Smooth muscle cell (in vitro differentiated cells): Measurements from ENCODE around the gene HSD17B3. TPM values are rescaled to one million over a fixed set of nuclear protein-coding genes. Genes with fewer than 3 reads are reported as not detected.

Experiments
- DNase-seq: peaks from one replicate; lab custom pipeline; 2025; ENCODE audit not compliant: unreplicated experiment; lab: John Stamatoyannopoulos, UW
- H2AFZ ChIP-seq: fragments of 200-600 bp; sonication (generic); 2 replicates; pipeline ENCODE4 v1.6.0; 2016; ENCODE audit warnings: antibody characterized with exemption, low read depth, mild to moderate bottlenecking
- H3F3A ChIP-seq: fragments of 200-600 bp; sonication (generic); 2 replicates; pipeline ENCODE4 v1.6.0; 2017; ENCODE audit warnings: antibody characterized with exemption, low read depth
- H3K27ac ChIP-seq: fragments of 200-600 bp; sonication (generic); 2 replicates; pipeline ENCODE4 v1.5.1; 2016; ENCODE audit warnings: low read depth, mild to moderate bottlenecking
- H3K27me3 ChIP-seq: fragments of 200-600 bp; sonication (generic); 2 replicates; pipeline ENCODE4 v1.6.1; 2016; ENCODE audit warnings: low read depth, mild to moderate bottlenecking
- H3K36me3 ChIP-seq: fragments of 200-600 bp; sonication (generic); 2 replicates; pipeline ENCODE4 v1.5.1; 2016; ENCODE audit warnings: low read depth
- H3K4me1 ChIP-seq: fragments of 200-600 bp; sonication (generic); 2 replicates; pipeline ENCODE4 v1.5.1; 2016; ENCODE audit warnings: low read depth
- H3K4me2 ChIP-seq: fragments of 200-600 bp; sonication (generic); 2 replicates; pipeline ENCODE4 v1.6.0; 2016; ENCODE audit warnings: mild to moderate bottlenecking
- H3K4me3 ChIP-seq: fragments of 200-600 bp; sonication (generic); 2 replicates; pipeline ENCODE4 v1.5.1; 2016; ENCODE audit warnings: mild to moderate bottlenecking
- H3K79me2 ChIP-seq: fragments of 200-600 bp; sonication (generic); 2 replicates; pipeline ENCODE4 v1.6.0; 2016; ENCODE audit warnings: low read depth, mild to moderate bottlenecking
- H3K9ac ChIP-seq: fragments of 200-600 bp; sonication (generic); 2 replicates; pipeline ENCODE4 v1.6.0; 2016; ENCODE audit warnings: low read depth
- H3K9me3 ChIP-seq: fragments of 200-600 bp; sonication (generic); replicated peaks from 2 replicates; pipeline ENCODE4 v1.5.1; 2016; ENCODE audit warnings: low read depth
- H4K20me1 ChIP-seq: fragments of 200-600 bp; sonication (generic); 2 replicates; pipeline ENCODE4 v1.6.0; 2016; ENCODE audit warnings: low read depth
- CTCF ChIP-seq: fragments of 200-600 bp; sonication (generic); IDR thresholded peaks from 2 replicates; pipeline ENCODE4 v1.5.1; 2017; ENCODE audit warnings: borderline replicate concordance, mild to moderate bottlenecking, antibody characterized with exemption; ENCODE audit not compliant: insufficient read depth, poor library complexity, severe bottlenecking
- WGBS: methylation state at CpG from one replicate; pipeline ENCODE4 v1.1.7; 2016; ENCODE audit warnings: low lambda C conversion rate; 5-methylcytosine and 5-hydroxymethylcytosine counted together
- polyA plus RNA-seq: library from polyadenylated mRNA; unstranded; fragments of >200 nt; fragmentation: Nextera tagmentation; extraction: Ambion mirVana; gene quantifications from 2 replicates; pipeline ENCODE4 v1.2.1, GENCODE V29; 2016
- total RNA-seq: library from RNA; depleted of rRNA; stranded (reverse); fragments of >200 nt; gene quantifications from 2 replicates; pipeline ENCODE4 v1.2.3, GENCODE V29; 2014

The HSD17B3 gene
- total and polyA plus RNA-seq, 2 experiments from 2014 or later: 0.31 to 0.40 TPM

GRCh38 chr9:96203867-96204501 lies 98.0 kb downstream of the HSD17B3 start:
- Histone ChIP-seq H4K20me1 (no peaks in the 10 kb centered on the region), H3K36me3 (no peaks in the 10 kb centered on the region), H3K9ac (no peak overlapping the region), H3K9me3 (no peaks in the 10 kb centered on the region), H3F3A (no peaks in the 10 kb centered on the region), H3K4me3 (no peak overlapping the region), H3K27me3 (no peaks in the 10 kb centered on the region), H3K4me2 (no peak overlapping the region), H3K4me1 (no peaks in the 10 kb centered on the region), H2AFZ (no peak overlapping the region), H3K27ac (no peak overlapping the region), H3K79me2 (no peaks in the 10 kb centered on the region)
- WGBS: 91% methylated on average over 18 of the region's 18 CpGs
- no peak for DNase-seq
- no peak for TF ChIP-seq CTCF

- Histone ChIP-seq H3K9ac (no peak overlapping the region), H3K27me3 (no peaks in the 10 kb centered on the region), H3K4me2 (no peak overlapping the region), H3K36me3 (no peaks in the 10 kb centered on the region), H2AFZ (no peak overlapping the region), H3K9me3 (no peaks in the 10 kb centered on the region), H4K20me1 (no peaks in the 10 kb centered on the region), H3K4me3 (no peak overlapping the region), H3K79me2 (no peaks in the 10 kb centered on the region), H3F3A (no peaks in the 10 kb centered on the region), H3K27ac (no peak overlapping the region), H3K4me1 (no peaks in the 10 kb centered on the region)
- DNase-seq: no peak
- no peak for TF ChIP-seq CTCF
- WGBS: 94% methylated on average over 13 of the region's 13 CpGs
These were observed 98.8 kb downstream of the HSD17B3 start for GRCh38 chr9:96202971-96203780.

GRCh38 chr9:96201140-96201539 lies 100.8 kb downstream of the HSD17B3 start:
- Histone ChIP-seq H4K20me1 (no peaks in the 10 kb centered on the region), H3K4me1 (no peaks in the 10 kb centered on the region), H3K9me3 (no peaks in the 10 kb centered on the region), H3K36me3 (no peaks in the 10 kb centered on the region), H3K79me2 (no peaks in the 10 kb centered on the region), H2AFZ (no peak overlapping the region), H3K4me2 (no peak overlapping the region), H3K9ac (no peak overlapping the region), H3K27ac (no peak overlapping the region), H3F3A (no peaks in the 10 kb centered on the region), H3K27me3 (no peaks in the 10 kb centered on the region), H3K4me3 (no peak overlapping the region)
- 83% methylated on average over 6 of the region's 6 CpGs for WGBS
- DNase-seq: no peak
- TF ChIP-seq CTCF: no peak
